ENCODE results near the gene CDKN2B.
"Not testable (repeated sequence)": the region's sequence is repeated elsewhere in the genome, so short reads cannot be mapped to it uniquely, and the experiment has no call there.

CDKN2B gene

GRCh38 chr9:21968331-21969010 is 40.6 kb downstream of the CDKN2B start:
- Histone ChIP-seq H3K4me3 (ENCODE audit: low read length in 2 of 2) (peak overlapping the region in 1 of 2 donors; percentile 22), H3K27me3 (ENCODE audit: control insufficient read depth in 1 of 2, insufficient read depth in 2 of 2, low read length in 2 of 2) (peaks cover 73 to 84% of the 10 kb centered on the region in 2 donors), H3K9ac (ENCODE audit: low read length in 2 of 2) (no peak overlapping the region), H3K4me1 (ENCODE audit: control insufficient read depth, insufficient read depth, low read length) (peaks cover 15% of the 10 kb centered on the region), H3K9me3 (ENCODE audit: control insufficient read depth in 2 of 2, low read length in 2 of 2) (peaks cover 0 to 6% of the 10 kb centered on the region in 2 donors), H3K36me3 (ENCODE audit: control insufficient read depth in 2 of 2, insufficient read depth in 2 of 2, low read length in 2 of 2) (no peaks in the 10 kb centered on the region), H3K27ac (ENCODE audit: low read length) (no peak overlapping the region)

- Histone ChIP-seq H3K4me3 (ENCODE audit: low read length in 2 of 2) (no peak overlapping the region), H3K4me1 (ENCODE audit: control insufficient read depth, insufficient read depth, low read length) (peaks cover 15% of the 10 kb centered on the region), H3K27me3 (ENCODE audit: control insufficient read depth in 1 of 2, insufficient read depth in 2 of 2, low read length in 2 of 2) (peaks cover 71 to 79% of the 10 kb centered on the region in 2 donors)
Measured at GRCh38 chr9:21967702-21968101, 41.4 kb downstream of the CDKN2B start.

GRCh38 chr9:21967169-21967568 is 41.9 kb downstream of the CDKN2B start:
- H3K9me3 ChIP-seq (ENCODE audit: control insufficient read depth in 2 of 2, low read length in 2 of 2), result peaks cover 0 to 6% of the 10 kb centered on the region in 2 donors
- H3K27me3 ChIP-seq (ENCODE audit: control insufficient read depth in 1 of 2, insufficient read depth in 2 of 2, low read length in 2 of 2), result peaks cover 66 to 74% of the 10 kb centered on the region in 2 donors
- no peak overlapping the region for H3K9ac ChIP-seq (ENCODE audit: low read length in 2 of 2)
- peaks cover 15% of the 10 kb centered on the region for H3K4me1 ChIP-seq (ENCODE audit: control insufficient read depth, insufficient read depth, low read length)
- no peak overlapping the region for H3K4me3 ChIP-seq (ENCODE audit: low read length in 2 of 2)
- no peaks in the 10 kb centered on the region for H3K36me3 ChIP-seq (ENCODE audit: control insufficient read depth in 2 of 2, insufficient read depth in 2 of 2, low read length in 2 of 2)
- no peak overlapping the region for H3K27ac ChIP-seq (ENCODE audit: low read length)

More at GRCh38 chr9:21967702-21968101, 41.4 kb downstream of the CDKN2B start:
- no peak overlapping the region for H3K9ac ChIP-seq (ENCODE audit: low read length in 2 of 2)
- H3K27ac ChIP-seq (ENCODE audit: low read length), result no peak overlapping the region
- H3K36me3 ChIP-seq (ENCODE audit: control insufficient read depth in 2 of 2, insufficient read depth in 2 of 2, low read length in 2 of 2), result no peaks in the 10 kb centered on the region
- peaks cover 0 to 6% of the 10 kb centered on the region in 2 donors for H3K9me3 ChIP-seq (ENCODE audit: control insufficient read depth in 2 of 2, low read length in 2 of 2)

GRCh38 chr9:21966140-21966851 is 42.8 kb downstream of the CDKN2B start:
- Histone ChIP-seq H3K9ac (ENCODE audit: low read length in 2 of 2) (no peak overlapping the region), H3K27ac (ENCODE audit: low read length) (no peak overlapping the region), H3K27me3 (ENCODE audit: control insufficient read depth in 1 of 2, insufficient read depth in 2 of 2, low read length in 2 of 2) (peaks cover 62 to 66% of the 10 kb centered on the region in 2 donors), H3K4me1 (ENCODE audit: control insufficient read depth, insufficient read depth, low read length) (peaks cover 15% of the 10 kb centered on the region), H3K4me3 (ENCODE audit: low read length in 2 of 2) (no peak overlapping the region), H3K36me3 (ENCODE audit: control insufficient read depth in 2 of 2, insufficient read depth in 2 of 2, low read length in 2 of 2) (no peaks in the 10 kb centered on the region), H3K9me3 (ENCODE audit: control insufficient read depth in 2 of 2, low read length in 2 of 2) (peaks cover 0 to 6% of the 10 kb centered on the region in 2 donors)

- peaks cover 53 to 57% of the 10 kb centered on the region in 2 donors for H3K27me3 ChIP-seq (ENCODE audit: control insufficient read depth in 1 of 2, insufficient read depth in 2 of 2, low read length in 2 of 2)
- no peaks in the 10 kb centered on the region for H3K36me3 ChIP-seq (ENCODE audit: control insufficient read depth in 2 of 2, insufficient read depth in 2 of 2, low read length in 2 of 2)
- peaks cover 9% of the 10 kb centered on the region for H3K4me1 ChIP-seq (ENCODE audit: control insufficient read depth, insufficient read depth, low read length)
- H3K4me3 ChIP-seq (ENCODE audit: low read length in 2 of 2), result peak overlapping the region; percentile 49 to 51
- H3K9ac ChIP-seq (ENCODE audit: low read length in 2 of 2), result no peak overlapping the region
- peaks cover 0 to 6% of the 10 kb centered on the region in 2 donors for H3K9me3 ChIP-seq (ENCODE audit: control insufficient read depth in 2 of 2, low read length in 2 of 2)
- no peak overlapping the region for H3K27ac ChIP-seq (ENCODE audit: low read length)
Measured at GRCh38 chr9:21965401-21965951, 43.6 kb downstream of the CDKN2B start.

DNA sequence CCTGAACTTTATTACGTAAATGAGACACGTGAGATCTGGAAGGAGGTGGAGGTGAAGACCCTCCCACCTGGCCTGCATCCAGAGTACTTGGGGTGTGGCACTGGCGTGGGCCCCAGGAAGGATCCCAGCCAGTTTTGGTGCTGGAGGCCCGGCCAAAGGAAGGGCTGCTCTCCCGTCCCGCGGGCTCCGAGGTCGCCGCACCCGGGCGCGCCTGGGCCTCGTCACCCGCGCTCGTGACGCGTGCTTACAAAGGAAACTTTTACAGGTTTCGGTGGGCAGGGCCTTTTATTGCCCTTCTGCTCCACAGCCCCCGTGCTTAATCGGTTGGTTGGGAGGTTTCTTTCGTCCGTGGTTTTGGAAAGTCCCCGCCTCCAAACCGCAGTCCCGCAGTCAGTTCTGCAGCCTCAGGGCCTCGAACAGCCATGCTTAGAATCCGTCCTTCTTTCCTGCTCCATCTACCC is 44.1 kb downstream of the CDKN2B start:
- H3K27me3 ChIP-seq (ENCODE audit: control insufficient read depth in 1 of 2, insufficient read depth in 2 of 2, low read length in 2 of 2), result peaks cover 48 to 53% of the 10 kb centered on the region in 2 donors
- peak overlapping the region; percentile 49 to 51 for H3K4me3 ChIP-seq (ENCODE audit: low read length in 2 of 2)
- no peaks in the 10 kb centered on the region for H3K36me3 ChIP-seq (ENCODE audit: control insufficient read depth in 2 of 2, insufficient read depth in 2 of 2, low read length in 2 of 2)
- H3K27ac ChIP-seq (ENCODE audit: low read length), result no peak overlapping the region
- no peak overlapping the region for H3K9ac ChIP-seq (ENCODE audit: low read length in 2 of 2)
- H3K9me3 ChIP-seq (ENCODE audit: control insufficient read depth in 2 of 2, low read length in 2 of 2), result peaks cover 0 to 6% of the 10 kb centered on the region in 2 donors
- H3K4me1 ChIP-seq (ENCODE audit: control insufficient read depth, insufficient read depth, low read length), result peaks cover 9% of the 10 kb centered on the region

DNA sequence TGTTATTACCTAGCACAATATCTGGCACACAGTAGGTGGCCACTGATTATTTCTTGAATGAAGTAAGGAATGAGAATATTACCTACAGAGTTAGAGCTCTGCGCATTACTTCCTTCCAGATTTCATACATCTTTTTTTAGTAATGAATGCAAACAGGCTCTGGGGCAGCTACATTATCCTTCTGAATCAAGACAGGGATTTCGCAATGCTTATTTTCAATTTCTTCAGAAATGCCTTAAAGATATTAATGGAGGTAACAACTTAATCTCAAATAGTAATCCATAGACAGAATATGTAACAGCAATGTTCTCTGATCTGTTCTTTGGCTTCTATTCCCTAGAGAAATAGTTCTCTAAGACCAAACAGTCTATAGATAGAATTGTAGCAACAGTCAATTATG is 47.5 kb downstream of the CDKN2B start:
- Histone ChIP-seq H3K9me3 (ENCODE audit: control insufficient read depth in 2 of 2, low read length in 2 of 2) (no peaks in the 10 kb centered on the region), H3K36me3 (ENCODE audit: control insufficient read depth in 2 of 2, insufficient read depth in 2 of 2, low read length in 2 of 2) (no peaks in the 10 kb centered on the region), H3K9ac (ENCODE audit: low read length in 2 of 2) (no peak overlapping the region), H3K4me3 (ENCODE audit: low read length in 2 of 2) (no peak overlapping the region), H3K27ac (ENCODE audit: low read length) (no peak overlapping the region), H3K27me3 (ENCODE audit: control insufficient read depth in 1 of 2, insufficient read depth in 2 of 2, low read length in 2 of 2) (peaks cover 16 to 20% of the 10 kb centered on the region in 2 donors), H3K4me1 (ENCODE audit: control insufficient read depth, insufficient read depth, low read length) (peaks cover 9% of the 10 kb centered on the region)

- H3K9me3 ChIP-seq (ENCODE audit: control insufficient read depth in 2 of 2, low read length in 2 of 2); H3K4me1 ChIP-seq (ENCODE audit: control insufficient read depth, insufficient read depth, low read length); H3K36me3 ChIP-seq (ENCODE audit: control insufficient read depth in 2 of 2, insufficient read depth in 2 of 2, low read length in 2 of 2); H3K27ac ChIP-seq (ENCODE audit: low read length); H3K4me3 ChIP-seq (ENCODE audit: low read length in 2 of 2); H3K27me3 ChIP-seq (ENCODE audit: control insufficient read depth in 1 of 2, insufficient read depth in 2 of 2, low read length in 2 of 2); H3K9ac ChIP-seq (ENCODE audit: low read length in 2 of 2): not testable (repeated sequence)
Measured at GRCh38 chr9:21959268-21959667, 49.8 kb downstream of the CDKN2B start.

GRCh38 chr9:21958833-21959232 is 50.3 kb downstream of the CDKN2B start:
- Histone ChIP-seq H3K36me3 (ENCODE audit: control insufficient read depth in 2 of 2, insufficient read depth in 2 of 2, low read length in 2 of 2) (no peaks in the 10 kb centered on the region), H3K9ac (ENCODE audit: low read length in 2 of 2) (no peak overlapping the region), H3K9me3 (ENCODE audit: control insufficient read depth in 2 of 2, low read length in 2 of 2) (no peaks in the 10 kb centered on the region), H3K4me1 (ENCODE audit: control insufficient read depth, insufficient read depth, low read length) (no peaks in the 10 kb centered on the region), H3K27ac (ENCODE audit: low read length) (no peak overlapping the region), H3K27me3 (ENCODE audit: control insufficient read depth in 1 of 2, insufficient read depth in 2 of 2, low read length in 2 of 2) (no peaks in the 10 kb centered on the region), H3K4me3 (ENCODE audit: low read length in 2 of 2) (no peak overlapping the region)

Data from stomach smooth muscle (tissue), 2 donors.